Caco-2 (cell line): ENCODE results near the gene INTS6. TPM values are rescaled to one million over a fixed set of nuclear protein-coding genes. Genes with fewer than 3 reads are reported as not detected.

Experiments
- BruUV-seq: library from RNA; stranded (reverse); fragments of 400-500 nt; replicated peaks from 2 replicates; lab custom pipeline; 2021; lab: Mats Ljungman, UMichigan
- CTCF ChIA-PET: fragments of 300-600 bp; sonication (Branson Sonifier 250); formaldehyde crosslinking; loops from one replicate; lab custom pipeline; 2022; ENCODE audit warnings: antibody characterized with exemption; lab: Charles Lee
- POLR2A ChIA-PET: fragments of 300-600 bp; sonication (Branson Sonifier 250); formaldehyde crosslinking; loops from one replicate; lab custom pipeline; 2022; ENCODE audit warnings: antibody characterized with exemption; lab: Charles Lee
- DNase-seq, 2 experiments: peaks; one replicate each; pipeline versions ENCODE4 v3.0.0 to v3.0.0-alpha.2; 2020 to 2022
- H3K27me3 ChIP-seq: replicated peaks from 2 replicates; pipeline ENCODE4 v1.6.0; 2011; ENCODE audit warnings: low read length; ENCODE audit not compliant: control insufficient read depth, insufficient read depth
- H3K36me3 ChIP-seq: 2 replicates; pipeline ENCODE4 v1.5.1; 2011; ENCODE audit warnings: low read length; ENCODE audit not compliant: control insufficient read depth, insufficient read depth
- H3K4me1 ChIP-seq: fragments of 250-450 bp; sonication (Bioruptor Pico); 2 replicates; pipeline ENCODE4 v1.5.1; 2020; ENCODE audit warnings: mild to moderate bottlenecking
- H3K4me3 ChIP-seq: 2 replicates; pipeline ENCODE4 v1.5.1; 2011; ENCODE audit warnings: low read depth, mild to moderate bottlenecking, control low read depth, low read length
- H3K9me3 ChIP-seq: fragments of 250-450 bp; sonication (Bioruptor Pico); 2 replicates; pipeline ENCODE4 v1.5.1; 2020; ENCODE audit warnings: mild to moderate bottlenecking, moderate library complexity
- H3K27ac Mint-ChIP-seq: one replicate; pipeline ENCODE4 v1.8.0; 2022; ENCODE audit warnings: mixed read lengths; ENCODE audit not compliant: unreplicated experiment
- H3K27me3 Mint-ChIP-seq: one replicate; pipeline ENCODE4 v1.8.0; 2022; ENCODE audit warnings: mixed read lengths; ENCODE audit not compliant: insufficient read depth, unreplicated experiment
- H3K36me3 Mint-ChIP-seq: one replicate; pipeline ENCODE4 v1.8.0; 2022; ENCODE audit warnings: mild to moderate bottlenecking, mixed read lengths; ENCODE audit not compliant: insufficient read depth, unreplicated experiment
- H3K4me1 Mint-ChIP-seq: one replicate; pipeline ENCODE4 v1.8.0; 2022; ENCODE audit warnings: low read depth, mixed read lengths; ENCODE audit not compliant: unreplicated experiment
- H3K4me3 Mint-ChIP-seq: one replicate; pipeline ENCODE4 v1.8.0; 2022; ENCODE audit warnings: mild to moderate bottlenecking, moderate library complexity, mixed read lengths; ENCODE audit not compliant: unreplicated experiment
- H3K9me3 Mint-ChIP-seq: one replicate; pipeline ENCODE4 v1.8.0; 2022; ENCODE audit warnings: mixed read lengths; ENCODE audit not compliant: unreplicated experiment
- intact Hi-C: fragments of 100-400 bp; cut with micrococcal nuclease; formaldehyde crosslinking; loops from one replicate; pipeline ENCODE4 v1.10.0; 2022; ENCODE audit not compliant: unreplicated experiment
- total RNA-seq: library from RNA; stranded (reverse); gene quantifications from 2 replicates; pipeline ENCODE4 v1.2.3, GENCODE V29; 2022
- TF ChIP-seq, protein P1 (sequence below), 2 experiments: fragments of 200-600 bp in 1 of 2; IDR thresholded peaks; 1 replicate in 1 of 2; 2 replicates in 1 of 2; pipeline versions ENCODE4 v1.5.1 to v1.8.0; 2011 to 2022; ENCODE audit warnings: antibody characterized with exemption in 1 of 2, control low read depth in 1 of 2, inconsistent platforms in 1 of 2, low read depth in 1 of 2, low read length in 1 of 2, mild to moderate bottlenecking in 1 of 2, moderate library complexity in 1 of 2; ENCODE audit not compliant: insufficient read depth in 1 of 2, severe bottlenecking in 1 of 2, unreplicated experiment in 1 of 2

The INTS6 gene
- total RNA-seq, 1 experiment from 2014 or later = 42.6 TPM

DNA sequence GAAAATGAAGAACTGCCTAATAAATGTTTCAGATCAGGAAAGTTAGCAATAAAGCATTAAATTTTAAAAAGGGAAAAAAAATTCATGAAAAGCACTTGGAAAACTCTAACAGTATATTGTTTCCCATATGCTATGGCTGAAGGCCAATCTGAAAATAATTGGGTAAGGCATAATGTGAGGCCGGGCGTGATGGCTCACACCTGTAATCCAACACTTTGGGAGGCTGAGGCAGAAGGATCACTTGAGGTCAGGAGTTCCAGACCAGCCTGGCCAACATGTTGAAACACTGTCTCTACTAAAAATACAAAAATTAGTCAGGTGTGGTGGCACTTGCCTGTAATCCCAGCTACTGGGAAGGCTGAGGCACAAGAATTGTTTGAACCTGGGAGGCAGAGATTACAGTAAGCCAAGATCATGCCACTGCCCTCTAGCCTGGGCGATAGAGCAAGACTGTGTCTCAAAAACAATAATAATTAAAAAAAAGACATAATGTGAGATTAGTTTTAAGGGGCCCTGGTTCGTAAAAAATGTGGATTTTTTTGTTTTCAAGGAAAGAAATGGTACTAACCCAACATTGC is 15.2 kb downstream of the INTS6 start:
- no peak for DNase-seq
- Histone ChIP-seq H3K9me3 (no peaks in the 10 kb centered on the region), H3K36me3 (no peaks in the 10 kb centered on the region), H3K27me3 (no peaks in the 10 kb centered on the region), H3K4me1 (peaks cover 3% of the 10 kb centered on the region; the same call in 1 of the 2 replicates), H3K4me3 (no peak overlapping the region)
- intact Hi-C loops = no loop called here
- no peak overlapping the region for H3K4me3 Mint-ChIP-seq
- H3K27ac Mint-ChIP-seq = no peak overlapping the region
- no peaks in the 10 kb centered on the region for H3K4me1 Mint-ChIP-seq
- ChIA-PET POLR2A (interaction anchor here (1.0 kb wide), 1 partner anchor 16 kb away, joined by 3 read pairs; no protein-coding TSS in a partner anchor), CTCF (no interaction called here)
- no peaks in the 10 kb centered on the region for H3K27me3 Mint-ChIP-seq
- TF ChIP-seq, protein P1, sequence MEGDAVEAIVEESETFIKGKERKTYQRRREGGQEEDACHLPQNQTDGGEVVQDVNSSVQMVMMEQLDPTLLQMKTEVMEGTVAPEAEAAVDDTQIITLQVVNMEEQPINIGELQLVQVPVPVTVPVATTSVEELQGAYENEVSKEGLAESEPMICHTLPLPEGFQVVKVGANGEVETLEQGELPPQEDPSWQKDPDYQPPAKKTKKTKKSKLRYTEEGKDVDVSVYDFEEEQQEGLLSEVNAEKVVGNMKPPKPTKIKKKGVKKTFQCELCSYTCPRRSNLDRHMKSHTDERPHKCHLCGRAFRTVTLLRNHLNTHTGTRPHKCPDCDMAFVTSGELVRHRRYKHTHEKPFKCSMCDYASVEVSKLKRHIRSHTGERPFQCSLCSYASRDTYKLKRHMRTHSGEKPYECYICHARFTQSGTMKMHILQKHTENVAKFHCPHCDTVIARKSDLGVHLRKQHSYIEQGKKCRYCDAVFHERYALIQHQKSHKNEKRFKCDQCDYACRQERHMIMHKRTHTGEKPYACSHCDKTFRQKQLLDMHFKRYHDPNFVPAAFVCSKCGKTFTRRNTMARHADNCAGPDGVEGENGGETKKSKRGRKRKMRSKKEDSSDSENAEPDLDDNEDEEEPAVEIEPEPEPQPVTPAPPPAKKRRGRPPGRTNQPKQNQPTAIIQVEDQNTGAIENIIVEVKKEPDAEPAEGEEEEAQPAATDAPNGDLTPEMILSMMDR (IDR thresholded peaks at IDR 0.05; ENCODE audit: insufficient read depth in 1 of 2, low read depth in 1 of 2, low read length in 1 of 2, severe bottlenecking in 1 of 2, unreplicated experiment in 1 of 2) = no peak
- no TSS peak for BruUV-seq
- H3K9me3 Mint-ChIP-seq = no peaks in the 10 kb centered on the region
- H3K36me3 Mint-ChIP-seq = peaks cover 20% of the 10 kb centered on the region

DNA sequence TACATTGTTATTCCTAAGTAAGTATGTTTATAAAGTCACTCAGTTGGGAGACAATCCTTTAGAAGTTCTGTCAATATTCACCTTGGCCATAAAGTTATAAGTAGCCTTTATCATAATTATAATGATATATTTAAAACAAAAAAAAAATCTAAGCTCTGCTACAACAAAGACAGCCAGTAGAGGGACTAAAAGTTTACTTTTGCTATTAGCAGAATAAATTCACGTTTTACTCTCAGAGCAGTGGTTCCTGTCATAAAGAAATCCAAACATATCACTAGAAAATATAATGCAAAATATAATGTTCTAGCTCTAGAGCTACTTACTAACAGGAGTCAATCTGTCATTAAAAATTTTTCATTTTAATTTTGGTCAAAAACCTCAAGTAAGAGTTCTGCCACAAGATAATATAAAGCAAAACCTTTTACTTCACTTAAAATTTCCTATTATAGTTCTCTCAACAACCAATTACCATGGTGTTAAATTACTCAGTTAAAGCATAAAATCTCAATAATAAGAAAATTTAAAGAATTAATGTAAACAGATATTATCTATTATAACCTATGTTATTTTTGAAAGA is 17.7 kb downstream of the INTS6 start:
- TF ChIP-seq, protein P1 (IDR thresholded peaks at IDR 0.05; ENCODE audit: insufficient read depth in 1 of 2, low read depth in 1 of 2, low read length in 1 of 2, severe bottlenecking in 1 of 2, unreplicated experiment in 1 of 2) = peak; percentile 55
- no peaks in the 10 kb centered on the region for H3K27me3 ChIP-seq
- H3K9me3 ChIP-seq = no peaks in the 10 kb centered on the region
- H3K4me3 ChIP-seq = no peak overlapping the region
- DNase-seq = no peak
- Mint-ChIP-seq H3K9me3 (no peaks in the 10 kb centered on the region), H3K4me1 (no peaks in the 10 kb centered on the region), H3K27ac (no peak overlapping the region), H3K27me3 (no peaks in the 10 kb centered on the region), H3K4me3 (no peak overlapping the region), H3K36me3 (peaks cover 16% of the 10 kb centered on the region)
- ChIA-PET CTCF (interaction anchor here (0.6 to 1.2 kb wide), 7 partner anchors 16 to 362 kb away, joined by 3 to 20 read pairs (median 4); no protein-coding TSS in a partner anchor), POLR2A (interaction anchor here (0.6 to 1.0 kb wide), 4 partner anchors 9 to 368 kb away, joined by 3 to 6 read pairs (median 4); no protein-coding TSS in a partner anchor)
- intact Hi-C loops = loop anchor here (1.0 kb wide), 2 partner anchors 296 to 362 kb away; no protein-coding TSS in a partner anchor
- BruUV-seq = no TSS peak
- peaks cover 3% of the 10 kb centered on the region; the same call in 1 of the 2 replicates for H3K4me1 ChIP-seq
- no peaks in the 10 kb centered on the region for H3K36me3 ChIP-seq

DNA sequence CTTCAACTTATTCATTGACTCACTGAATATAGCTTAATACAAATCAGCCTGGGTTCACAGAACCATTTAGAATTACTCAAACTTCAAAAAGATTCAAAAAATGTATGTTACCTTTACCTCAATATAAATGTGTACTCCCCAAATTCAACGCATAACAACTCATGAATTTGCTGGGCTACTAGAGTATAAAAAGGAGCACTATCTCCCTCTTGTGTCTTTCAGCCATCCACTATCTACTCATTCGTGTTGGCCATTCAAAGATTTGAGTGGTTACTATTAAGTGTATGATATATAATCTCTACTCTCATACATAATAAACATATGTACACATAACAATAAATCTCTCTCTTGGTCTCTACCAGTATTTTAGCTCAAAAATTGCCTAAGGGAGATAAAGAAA is 20.3 kb downstream of the INTS6 start:
- Histone ChIP-seq H3K36me3 (no peaks in the 10 kb centered on the region), H3K27me3 (no peaks in the 10 kb centered on the region), H3K9me3 (no peaks in the 10 kb centered on the region), H3K4me3 (no peak overlapping the region), H3K4me1 (peaks cover 3% of the 10 kb centered on the region; the same call in 1 of the 2 replicates)
- TF ChIP-seq, protein P1 (IDR thresholded peaks at IDR 0.05; ENCODE audit: insufficient read depth in 1 of 2, low read depth in 1 of 2, low read length in 1 of 2, severe bottlenecking in 1 of 2, unreplicated experiment in 1 of 2) = no peak
- intact Hi-C loops = loop anchor here (5.0 kb wide), 1 partner anchor 285 kb away; no protein-coding TSS in a partner anchor
- no peak for DNase-seq
- no TSS peak for BruUV-seq
- ChIA-PET CTCF (no interaction called here), POLR2A (interaction anchor here (1.7 to 2.3 kb wide), 2 partner anchors 20 to 21 kb away, joined by 9 to 11 read pairs; partner anchors contain the start of gene INTS6)
- H3K27me3 Mint-ChIP-seq = no peaks in the 10 kb centered on the region
- H3K4me3 Mint-ChIP-seq = no peak overlapping the region
- H3K4me1 Mint-ChIP-seq = no peaks in the 10 kb centered on the region
- peaks cover 12% of the 10 kb centered on the region for H3K36me3 Mint-ChIP-seq
- no peak overlapping the region for H3K27ac Mint-ChIP-seq
- no peaks in the 10 kb centered on the region for H3K9me3 Mint-ChIP-seq
